SHP77 treated with DMSO at 0.1 percent for 48 hours (cell line): ENCODE measurements around the gene CLEC10A.
"Not testable (repeated sequence)": the region's sequence is repeated elsewhere in the genome, so short reads cannot be mapped to it uniquely, and the experiment has no call there.

Experiments used
- DNase-seq: peaks from one replicate; lab custom pipeline; 2025; lab: John Stamatoyannopoulos, UW

The CLEC10A gene

DNA sequence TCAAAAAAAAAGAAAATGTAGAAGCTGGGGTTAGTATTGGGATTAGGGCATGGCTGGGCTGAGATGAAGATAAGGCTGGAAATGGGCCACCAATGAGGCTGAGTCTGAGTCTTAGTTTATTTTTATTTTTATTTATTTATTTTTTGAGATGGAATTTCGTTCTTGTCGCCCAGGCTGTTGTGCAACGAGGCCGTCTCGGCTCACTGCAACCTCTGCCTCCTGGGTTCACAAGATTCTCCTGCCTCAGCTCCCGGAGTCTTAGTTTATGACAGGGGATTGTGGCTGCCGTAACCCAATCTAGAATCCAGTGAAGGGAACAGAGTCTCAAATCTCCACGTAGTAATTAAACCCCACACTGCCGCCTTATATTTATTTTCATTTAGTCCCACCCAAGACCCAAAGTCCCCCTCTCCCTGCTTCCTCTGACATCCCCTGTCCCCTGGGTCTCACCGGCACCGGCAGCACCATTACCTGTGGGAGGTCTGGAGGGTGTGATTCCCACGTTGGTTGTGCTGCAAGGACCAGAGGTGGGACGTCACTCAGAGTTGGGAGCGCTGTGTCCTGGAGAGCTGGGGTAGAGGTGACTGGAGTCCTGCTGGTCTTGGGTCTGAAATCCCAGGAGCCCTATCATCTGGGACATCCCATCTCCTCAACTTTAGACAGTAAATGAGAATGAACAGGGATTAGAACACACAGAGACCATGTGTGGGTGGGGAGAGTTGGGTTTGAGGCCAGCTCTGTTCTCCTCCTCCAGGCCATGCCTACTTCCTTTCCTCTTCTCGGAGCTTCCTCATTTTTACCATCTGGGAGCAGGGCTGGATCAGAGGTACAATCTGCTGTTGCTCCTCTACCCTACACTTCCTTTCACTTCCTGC is at the start of gene CLEC10A:
TSS of gene CLEC10A (minus strand) at position 671 of the 875 bp plus-strand sequence. CDS start 1,439 bp downstream, outside the sequence.
- DNase-seq = no peak

- no peak for DNase-seq
Observed at GRCh38 chr17:7129311-7129710, 49.3 kb upstream of the CLEC10A start.

DNA sequence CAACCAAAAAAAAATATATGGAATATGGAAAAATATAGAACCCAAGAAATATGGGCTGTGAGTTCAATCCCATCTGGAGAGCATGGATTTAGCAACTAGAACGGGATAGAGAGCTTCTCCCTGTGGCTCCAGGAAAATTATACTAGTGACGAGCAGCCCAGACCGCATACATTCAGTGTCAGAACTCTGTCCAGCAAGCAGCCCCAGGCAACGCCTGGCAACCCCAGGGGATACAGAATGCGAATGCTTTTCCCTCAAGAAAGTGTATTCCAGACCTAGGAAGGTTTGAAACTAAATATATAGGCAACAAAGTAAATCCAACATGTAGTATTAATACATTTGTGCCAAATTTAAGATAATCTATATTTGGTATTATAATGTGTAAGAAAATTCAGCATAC is 48.1 kb upstream of the CLEC10A start:
- no peak for DNase-seq

DNA sequence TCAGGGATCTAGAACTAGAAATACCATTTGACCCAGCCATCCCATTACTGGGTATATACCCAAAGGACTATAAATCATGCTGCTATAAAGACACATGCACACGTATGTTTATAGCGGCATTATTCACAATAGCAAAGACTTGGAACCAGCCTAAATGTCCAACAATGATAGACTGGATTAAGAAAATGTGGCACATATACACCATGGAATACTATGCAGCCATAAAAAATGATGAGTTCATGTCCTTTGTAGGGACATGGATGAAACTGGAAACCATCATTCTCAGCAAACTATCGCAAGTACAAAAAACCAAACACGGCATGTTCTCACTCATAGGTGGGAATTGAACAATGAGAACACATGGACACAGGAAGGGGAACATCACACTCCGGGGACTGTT is 47.5 kb upstream of the CLEC10A start:
- DNase-seq = not testable (repeated sequence)

- DNase-seq = not testable (repeated sequence)
Observed at GRCh38 chr17:7126386-7126785, 46.3 kb upstream of the CLEC10A start.

GRCh38 chr17:7124923-7125322 is 44.9 kb upstream of the CLEC10A start:
- DNase-seq = no peak

DNA sequence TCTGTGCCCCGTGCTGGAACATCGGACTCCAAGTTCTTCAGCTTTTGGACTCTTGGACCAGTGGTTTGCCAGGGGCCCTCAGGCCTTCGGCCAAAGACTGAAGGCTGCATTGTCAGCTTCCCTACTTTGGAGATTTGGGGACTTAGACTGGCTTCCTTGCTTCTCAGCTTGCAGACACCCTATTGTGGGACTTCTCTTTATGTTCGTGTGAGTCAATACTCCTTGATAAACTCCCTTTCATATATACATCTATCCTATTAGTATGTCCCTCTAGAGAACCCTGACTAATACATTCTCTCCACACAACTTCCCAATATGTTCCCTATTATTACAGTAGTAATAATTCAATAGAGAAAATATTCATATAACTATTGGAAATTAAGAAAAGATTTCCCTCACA is 43.8 kb upstream of the CLEC10A start:
- DNase-seq = no peak

- no peak for DNase-seq
Observed at GRCh38 chr17:7122381-7122780, 42.3 kb upstream of the CLEC10A start.

DNA sequence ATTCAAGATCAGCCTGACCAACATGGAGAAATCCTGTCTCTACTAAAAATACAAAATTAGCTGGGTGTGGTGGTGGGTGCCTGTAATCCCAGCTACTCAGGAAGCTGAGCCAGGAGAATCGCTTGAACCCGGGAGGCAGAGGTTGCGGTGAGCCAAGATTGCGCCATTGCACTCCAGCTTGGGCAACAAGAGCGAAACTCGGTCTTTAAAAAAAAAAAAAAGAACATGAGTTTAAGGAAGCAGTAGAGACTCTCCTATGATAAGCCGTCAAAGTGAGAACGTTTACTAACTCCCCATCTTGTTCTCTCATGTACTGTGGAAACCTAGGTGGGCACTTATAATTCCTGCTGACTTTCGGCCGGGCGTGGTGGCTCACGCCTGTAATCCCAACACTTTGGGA is 40.6 kb upstream of the CLEC10A start:
- not testable (repeated sequence) for DNase-seq

DNA sequence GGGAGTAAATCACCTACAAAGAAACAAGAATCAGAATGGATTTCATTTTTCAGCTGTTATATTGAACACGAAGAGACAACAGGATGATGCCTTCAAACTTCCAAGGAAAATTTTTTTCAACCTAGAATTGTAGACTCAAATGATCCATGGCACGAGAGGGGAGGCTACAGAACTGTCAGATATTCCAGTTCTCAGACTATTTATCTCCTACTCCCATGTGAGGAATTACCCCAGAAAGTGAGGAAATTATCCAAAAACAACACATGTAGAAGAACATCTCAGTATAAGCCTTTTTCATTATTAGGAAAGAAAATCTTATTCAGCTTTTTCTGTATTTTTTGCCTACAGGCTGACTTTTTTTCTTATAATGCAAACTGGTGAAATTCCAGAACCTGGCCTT is 40.1 kb upstream of the CLEC10A start:
- no peak for DNase-seq

DNA sequence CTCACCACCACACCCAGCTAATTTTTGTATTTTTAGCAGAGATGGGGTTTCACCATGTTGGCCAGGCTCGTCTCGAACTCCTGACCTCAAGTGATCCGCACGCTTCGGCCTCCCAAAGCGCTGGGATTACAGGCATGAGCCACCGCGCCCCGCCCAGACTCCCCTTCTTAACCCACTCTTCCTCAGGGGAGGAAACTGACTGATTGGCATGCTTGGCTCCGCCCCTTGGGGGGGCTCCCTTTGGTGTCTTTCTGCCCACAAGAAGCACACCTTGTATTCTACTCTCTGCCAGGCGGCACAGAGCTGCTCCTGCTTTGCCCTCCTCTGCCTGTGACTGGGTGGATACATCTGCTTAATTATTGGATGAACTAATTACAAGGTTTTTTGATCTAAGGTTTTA is 39.3 kb upstream of the CLEC10A start:
- no peak for DNase-seq

GRCh38 chr17:7114875-7115614 is 35.0 kb upstream of the CLEC10A start:
- no peak for DNase-seq

DNA sequence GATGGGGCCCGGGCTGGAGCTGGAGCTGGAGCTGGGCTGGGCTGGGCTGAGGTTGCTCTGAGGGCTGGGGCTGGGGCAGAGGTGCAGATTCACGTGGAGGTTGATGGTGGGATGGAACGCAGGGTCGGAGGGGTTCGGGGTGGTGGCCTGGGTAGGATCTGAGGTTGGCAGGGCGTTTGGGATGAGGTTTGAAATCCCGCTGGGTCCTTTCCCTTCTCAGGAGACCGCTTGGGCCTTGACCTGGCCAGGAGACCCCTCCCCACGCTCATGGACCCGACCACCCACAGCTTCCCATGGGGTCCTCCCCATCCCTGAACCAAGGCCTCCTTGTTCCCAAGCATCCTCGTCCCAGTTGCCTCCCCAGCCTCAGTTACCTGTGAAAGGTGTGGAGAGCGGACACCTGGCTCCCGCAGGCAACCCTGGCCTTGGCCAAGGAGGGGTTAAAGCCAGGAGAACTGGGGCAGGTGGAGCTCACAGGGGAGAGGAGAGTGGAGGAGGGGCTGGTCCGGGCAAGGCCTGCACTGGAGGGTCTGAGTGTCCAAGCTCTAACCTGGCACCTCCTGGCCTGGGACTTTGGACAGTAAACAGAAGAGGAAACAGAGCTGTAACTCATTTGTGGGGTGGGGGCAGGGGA is 34.3 kb upstream of the CLEC10A start, which contains the start of gene ASGR2:
TSS of gene ASGR2 (minus strand) at position 582 of the 634 bp plus-strand sequence. CDS start 582 bp downstream, outside the sequence.
- DNase-seq = no peak

- DNase-seq = no peak
Observed at GRCh38 chr17:7113273-7114071, 33.4 kb upstream of the CLEC10A start.

- DNase-seq = no peak
Observed at GRCh38 chr17:7112510-7113108, 32.6 kb upstream of the CLEC10A start.

DNA sequence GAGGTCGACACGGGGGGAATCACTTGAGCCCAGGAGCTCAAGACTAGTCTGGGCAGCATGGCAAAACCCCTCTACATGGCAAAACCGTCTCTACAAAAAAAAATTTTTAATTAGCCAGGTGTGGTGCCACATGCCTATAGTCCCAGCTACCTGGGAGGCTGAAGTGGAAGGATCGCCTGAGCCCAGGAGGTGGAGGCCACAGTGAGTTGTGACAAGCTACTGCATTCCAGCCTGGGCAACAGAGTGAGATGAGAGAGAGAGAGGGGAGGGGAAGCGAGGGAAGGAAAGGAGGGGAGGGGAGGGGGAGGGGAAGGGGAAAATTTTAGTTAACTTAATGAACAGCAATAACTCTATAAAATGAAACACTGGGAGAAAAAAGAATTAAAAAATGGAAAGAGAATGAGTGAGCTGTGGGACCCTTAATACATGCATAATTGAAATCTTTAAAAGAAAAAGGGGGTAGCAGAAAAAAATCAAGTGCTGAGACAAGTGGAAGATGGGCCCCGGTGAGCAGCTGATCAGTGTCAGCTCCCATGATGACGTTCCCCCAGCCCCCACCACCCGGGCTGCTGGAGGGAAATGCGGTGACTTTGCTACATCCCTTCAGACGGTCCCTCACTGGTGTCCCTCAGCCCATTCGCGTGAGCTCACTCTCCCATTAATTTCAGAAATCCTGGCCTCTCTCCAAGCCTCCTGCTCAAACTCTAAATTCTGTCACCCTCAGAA is 31.9 kb upstream of the CLEC10A start:
- DNase-seq = no peak

DNA sequence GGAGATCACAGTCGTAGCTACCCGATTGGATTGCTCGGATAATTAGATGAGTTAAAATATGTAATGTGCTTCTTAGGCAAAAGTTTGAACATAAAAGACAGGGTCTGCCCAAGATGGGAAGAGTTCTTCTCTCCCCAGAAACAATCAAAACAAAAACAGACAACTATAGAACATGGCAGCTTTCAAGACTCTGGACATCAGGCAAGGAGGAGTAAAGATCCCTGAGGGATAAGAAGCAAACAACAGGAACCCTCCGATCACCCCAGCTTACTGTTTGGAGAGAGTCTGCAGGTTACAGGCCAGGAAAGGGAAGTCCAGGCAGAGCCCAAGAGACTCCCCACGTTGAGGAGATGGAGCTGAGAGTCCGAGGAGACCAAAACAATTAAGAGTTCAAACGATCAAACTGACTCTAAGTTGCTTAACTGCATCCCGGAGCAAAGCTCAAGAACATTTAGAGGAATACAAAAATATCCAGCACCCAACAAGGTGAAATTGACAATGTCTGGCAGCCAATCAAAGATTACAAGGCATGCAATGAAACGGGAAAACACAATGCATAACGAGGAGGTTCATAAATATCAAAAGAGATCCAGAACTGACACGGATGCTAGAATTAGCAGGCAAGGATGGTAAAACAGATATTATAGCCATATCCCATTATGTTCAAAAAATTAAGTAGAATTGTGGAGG is 30.7 kb upstream of the CLEC10A start:
- no peak for DNase-seq

DNA sequence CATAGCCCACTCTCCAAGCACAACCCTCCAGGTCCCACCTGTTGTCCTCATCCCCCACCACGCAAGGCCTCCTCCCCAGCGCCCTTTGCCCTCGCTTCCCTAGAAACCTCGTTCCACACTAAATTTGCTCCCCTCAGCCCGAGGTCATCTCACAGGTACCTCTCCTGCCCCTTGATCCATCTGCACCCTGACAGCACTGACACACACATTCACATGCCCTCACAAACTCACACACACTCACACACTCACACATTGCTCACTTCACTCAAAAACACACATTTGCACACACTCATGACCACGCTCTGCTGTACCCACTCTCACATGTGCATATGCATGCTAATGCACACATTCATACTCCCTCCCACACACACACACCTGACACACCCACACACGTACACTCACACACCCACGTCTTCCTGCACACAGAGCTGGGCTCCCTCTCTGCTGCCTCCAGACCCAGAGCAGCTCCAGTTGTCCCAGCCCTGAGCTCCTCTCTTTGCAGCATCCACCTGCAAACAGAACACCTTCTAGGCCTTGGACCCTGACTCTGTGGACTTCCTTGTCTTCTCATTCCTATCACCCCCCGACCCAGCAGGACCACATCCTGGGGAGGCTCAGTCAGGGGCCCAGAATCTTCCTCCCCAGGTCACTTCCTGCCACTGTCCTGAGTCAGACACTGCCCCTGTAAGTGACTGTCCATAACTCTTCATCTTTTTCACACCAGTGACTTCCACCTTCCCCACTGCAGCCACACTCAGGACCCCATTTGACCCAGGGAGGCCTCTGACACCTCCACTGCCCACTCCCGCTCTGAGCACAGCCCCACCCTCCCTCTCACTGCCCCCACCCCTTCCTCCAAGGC is 29.6 kb upstream of the CLEC10A start:
- DNase-seq = no peak

DNA sequence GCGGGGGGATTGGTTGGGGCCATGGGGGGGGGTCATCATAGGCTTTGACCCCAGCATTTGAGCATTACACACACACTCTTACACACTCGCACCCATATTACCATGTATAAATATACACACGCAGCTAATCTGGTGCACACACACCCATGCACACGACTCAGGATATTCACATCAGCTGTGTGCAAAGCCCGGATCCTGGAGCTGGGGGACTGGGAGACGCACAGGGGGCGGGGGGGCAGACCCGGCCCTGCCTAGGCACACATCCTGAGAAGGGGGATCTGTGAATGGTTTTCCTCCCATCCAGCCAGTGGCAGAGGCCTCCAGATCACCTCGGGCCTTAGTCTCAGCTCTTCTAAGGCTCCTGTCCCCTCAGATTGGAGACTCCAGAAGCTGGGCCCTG is 28.9 kb upstream of the CLEC10A start:
- DNase-seq = no peak
